Left hindlimb (tissue), 1 donor: ENCODE data around the gene ABCA1.
"Not testable (repeated sequence)": the region's sequence is repeated elsewhere in the genome, so short reads cannot be mapped to it uniquely, and the experiment has no call there.

Experiments used
- DNase-seq: peaks from one replicate; pipeline ENCODE4 v3.0.0-alpha.2; 2018

The ABCA1 gene, protein sequence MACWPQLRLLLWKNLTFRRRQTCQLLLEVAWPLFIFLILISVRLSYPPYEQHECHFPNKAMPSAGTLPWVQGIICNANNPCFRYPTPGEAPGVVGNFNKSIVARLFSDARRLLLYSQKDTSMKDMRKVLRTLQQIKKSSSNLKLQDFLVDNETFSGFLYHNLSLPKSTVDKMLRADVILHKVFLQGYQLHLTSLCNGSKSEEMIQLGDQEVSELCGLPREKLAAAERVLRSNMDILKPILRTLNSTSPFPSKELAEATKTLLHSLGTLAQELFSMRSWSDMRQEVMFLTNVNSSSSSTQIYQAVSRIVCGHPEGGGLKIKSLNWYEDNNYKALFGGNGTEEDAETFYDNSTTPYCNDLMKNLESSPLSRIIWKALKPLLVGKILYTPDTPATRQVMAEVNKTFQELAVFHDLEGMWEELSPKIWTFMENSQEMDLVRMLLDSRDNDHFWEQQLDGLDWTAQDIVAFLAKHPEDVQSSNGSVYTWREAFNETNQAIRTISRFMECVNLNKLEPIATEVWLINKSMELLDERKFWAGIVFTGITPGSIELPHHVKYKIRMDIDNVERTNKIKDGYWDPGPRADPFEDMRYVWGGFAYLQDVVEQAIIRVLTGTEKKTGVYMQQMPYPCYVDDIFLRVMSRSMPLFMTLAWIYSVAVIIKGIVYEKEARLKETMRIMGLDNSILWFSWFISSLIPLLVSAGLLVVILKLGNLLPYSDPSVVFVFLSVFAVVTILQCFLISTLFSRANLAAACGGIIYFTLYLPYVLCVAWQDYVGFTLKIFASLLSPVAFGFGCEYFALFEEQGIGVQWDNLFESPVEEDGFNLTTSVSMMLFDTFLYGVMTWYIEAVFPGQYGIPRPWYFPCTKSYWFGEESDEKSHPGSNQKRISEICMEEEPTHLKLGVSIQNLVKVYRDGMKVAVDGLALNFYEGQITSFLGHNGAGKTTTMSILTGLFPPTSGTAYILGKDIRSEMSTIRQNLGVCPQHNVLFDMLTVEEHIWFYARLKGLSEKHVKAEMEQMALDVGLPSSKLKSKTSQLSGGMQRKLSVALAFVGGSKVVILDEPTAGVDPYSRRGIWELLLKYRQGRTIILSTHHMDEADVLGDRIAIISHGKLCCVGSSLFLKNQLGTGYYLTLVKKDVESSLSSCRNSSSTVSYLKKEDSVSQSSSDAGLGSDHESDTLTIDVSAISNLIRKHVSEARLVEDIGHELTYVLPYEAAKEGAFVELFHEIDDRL (N-terminal part only)

DNA sequence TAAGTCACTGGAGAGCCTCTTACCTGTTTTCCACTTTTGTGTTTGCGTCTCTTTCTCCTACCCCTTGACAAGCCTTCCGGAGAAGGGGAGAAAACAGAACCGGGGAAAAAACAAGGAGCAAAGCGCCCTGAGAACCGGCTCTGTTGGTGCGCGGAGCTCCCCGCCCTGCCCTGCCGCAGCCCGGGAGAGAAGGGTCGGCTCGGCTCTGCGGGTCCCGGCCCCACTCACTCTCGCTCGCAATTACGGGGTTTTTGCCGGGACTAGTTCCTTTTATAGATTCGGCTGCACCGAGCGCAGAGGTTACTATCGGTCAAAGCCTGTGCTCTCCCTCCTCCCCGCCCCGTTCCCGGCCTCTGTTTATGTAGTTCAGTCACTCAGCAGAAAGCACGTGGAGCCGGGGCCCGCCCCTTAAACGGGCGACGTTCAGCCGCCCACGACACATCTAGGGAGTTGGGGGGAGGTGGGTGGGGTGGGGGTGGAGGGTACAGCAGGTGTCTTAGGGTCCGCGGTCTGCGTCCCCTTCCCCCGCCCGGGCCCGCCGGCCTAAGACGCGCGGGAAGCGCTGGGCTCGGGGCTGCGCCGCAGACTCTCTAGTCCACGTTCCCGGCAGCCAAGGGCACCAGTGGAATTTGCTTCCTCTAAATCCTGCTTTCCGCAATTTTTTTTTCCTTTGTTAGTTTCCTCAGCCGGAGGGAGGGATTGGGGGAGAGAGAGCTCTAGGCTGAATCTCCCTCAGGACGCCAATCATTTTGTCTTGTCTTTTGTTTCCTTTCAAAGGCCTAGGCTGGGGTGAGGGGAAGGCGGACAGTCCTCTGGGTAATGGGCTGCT lies at the start of gene ABCA1:
TSS of gene ABCA1 (minus strand) at position 244 of the 829 bp plus-strand sequence. CDS start 24,476 bp downstream, outside the sequence.
- DNase-seq = peak; percentile 93

DNA sequence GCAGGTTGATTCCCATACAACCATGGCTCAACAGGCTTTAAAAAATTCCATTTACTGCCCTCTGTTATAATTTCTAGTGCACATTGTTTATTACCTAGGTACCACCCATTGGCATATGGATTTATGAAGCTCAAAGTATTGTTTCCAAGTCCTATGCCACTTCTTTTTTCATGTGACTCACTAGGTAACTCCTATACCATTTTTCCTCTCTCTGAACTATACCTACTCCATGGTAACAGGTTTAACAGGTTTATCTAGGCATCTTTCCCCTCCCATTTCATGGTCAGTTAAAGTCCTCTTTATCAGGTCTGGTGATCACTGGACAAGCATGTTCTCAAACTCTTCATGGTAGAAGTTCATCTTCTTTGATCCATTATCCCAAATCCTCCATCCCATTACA lies 49.6 kb upstream of the ABCA1 start:
- DNase-seq = no peak

DNA sequence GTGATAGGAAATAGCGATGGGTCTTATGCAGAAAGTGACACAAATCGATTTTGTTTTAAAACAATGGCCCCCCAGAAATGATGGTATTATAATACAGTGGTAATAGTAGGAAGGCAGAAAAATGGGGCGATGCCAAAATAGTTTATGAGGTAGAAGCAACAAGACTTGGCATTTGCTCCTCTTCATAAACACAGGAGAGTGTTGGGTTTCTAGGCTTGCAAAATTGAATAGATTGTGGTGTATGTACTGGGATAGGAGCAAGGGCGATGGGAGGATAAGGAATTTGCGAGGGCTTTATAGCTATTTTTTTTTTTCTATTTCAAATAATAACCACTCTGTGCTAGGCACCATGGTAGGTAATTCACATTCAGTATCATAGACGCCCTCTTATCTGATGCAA lies 49.2 kb upstream of the ABCA1 start:
- no peak for DNase-seq

DNA sequence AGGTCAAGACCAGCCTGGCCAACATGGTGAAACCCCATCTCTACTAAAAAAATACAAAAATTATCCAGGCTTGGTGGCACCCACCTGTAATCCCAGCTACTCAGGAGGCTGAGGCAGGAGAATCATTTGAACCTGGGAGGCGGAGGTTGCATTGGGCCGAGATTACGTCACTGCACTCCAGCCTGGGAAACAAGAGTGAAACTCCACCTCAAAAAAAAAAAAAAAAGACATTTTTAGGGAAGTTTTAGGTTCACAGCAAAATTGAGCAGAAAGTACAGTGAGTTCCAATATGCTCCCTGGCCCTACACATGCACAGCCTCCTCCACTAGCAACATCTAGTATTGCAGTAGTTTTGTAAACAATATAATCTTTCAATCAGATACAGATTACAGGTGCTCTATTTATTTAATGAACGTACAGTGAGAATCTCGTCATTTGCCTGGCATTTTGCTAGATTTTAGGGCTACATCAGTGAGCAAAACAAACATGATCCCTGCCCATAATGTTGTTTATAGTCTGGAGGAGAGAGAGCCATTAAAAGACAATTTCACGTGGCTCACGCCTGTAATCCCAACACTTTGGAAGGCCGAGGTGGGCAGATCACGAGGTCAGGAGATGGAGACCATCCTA lies 48.1 kb upstream of the ABCA1 start:
- DNase-seq = not testable (repeated sequence)

DNA sequence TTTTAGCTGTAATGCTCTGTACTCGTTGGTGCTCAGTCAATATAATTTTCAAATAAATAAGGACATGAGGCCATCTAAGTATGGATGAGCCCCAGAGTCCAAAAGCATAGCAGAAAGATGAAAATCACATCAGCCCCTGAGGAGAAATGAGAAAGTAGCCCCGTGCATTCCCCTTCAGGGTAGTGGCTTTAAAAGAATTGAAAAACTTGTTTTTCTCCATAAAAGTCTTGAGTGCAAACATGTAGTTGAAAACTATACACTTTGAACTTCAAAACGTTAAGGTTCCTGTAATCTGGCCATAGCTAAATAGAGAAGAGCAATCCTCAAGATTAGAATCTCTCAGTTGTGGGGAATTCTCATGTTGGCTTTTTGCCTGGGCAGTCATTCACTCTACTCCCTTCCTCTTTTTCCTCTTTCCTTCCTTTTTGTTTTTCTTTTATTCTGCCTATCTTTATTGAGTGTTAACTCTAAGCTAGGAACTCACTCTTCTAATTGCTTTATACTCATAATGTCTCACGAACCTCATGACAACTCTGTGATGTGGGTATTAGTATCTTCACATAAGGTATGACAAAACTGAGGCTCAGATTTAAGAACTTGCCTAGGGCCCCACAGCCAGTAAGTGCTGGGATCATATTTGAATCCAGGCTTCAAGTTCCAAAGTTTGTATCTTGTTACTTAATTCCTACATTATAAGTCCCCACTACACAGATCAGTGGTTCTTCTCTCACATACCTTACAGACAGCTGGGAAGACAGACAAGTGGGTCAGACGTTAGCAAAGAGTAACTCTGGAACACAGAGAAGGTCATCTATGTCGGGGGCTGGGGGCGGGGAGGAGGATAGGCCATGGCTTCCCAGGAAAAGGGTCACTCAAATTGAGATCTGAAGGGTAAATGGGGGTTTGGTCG lies 46.4 kb upstream of the ABCA1 start:
- DNase-seq = no peak

DNA sequence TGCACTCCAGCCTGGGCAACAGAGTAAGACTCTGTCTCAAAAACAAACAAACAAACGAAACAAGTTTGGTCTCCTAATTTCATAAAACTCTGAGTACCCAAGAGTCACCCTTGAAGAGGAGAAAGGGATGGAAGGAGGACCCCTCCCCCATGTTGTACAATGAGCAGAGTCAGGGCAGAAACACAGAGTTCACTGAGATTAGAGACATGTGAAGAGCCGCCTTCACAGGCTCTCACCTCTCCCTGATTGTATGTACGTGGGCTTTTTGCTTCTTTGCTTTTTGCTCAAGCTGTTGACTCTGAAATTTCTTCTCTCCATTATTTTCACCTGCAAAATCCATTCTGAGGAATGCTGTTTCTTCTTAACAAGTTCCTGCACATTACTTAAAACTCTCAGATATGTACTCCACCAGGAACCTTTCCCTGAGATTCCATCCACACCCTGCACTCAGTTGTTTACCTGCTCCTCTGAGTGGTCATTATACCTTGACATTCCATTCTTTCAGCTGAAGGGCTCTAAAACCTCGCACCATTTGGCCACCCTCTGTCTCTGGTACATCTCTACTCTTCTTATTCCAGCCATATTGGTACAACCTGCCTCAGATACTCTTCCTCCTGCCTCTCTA lies 44.4 kb upstream of the ABCA1 start:
- no peak for DNase-seq

DNA sequence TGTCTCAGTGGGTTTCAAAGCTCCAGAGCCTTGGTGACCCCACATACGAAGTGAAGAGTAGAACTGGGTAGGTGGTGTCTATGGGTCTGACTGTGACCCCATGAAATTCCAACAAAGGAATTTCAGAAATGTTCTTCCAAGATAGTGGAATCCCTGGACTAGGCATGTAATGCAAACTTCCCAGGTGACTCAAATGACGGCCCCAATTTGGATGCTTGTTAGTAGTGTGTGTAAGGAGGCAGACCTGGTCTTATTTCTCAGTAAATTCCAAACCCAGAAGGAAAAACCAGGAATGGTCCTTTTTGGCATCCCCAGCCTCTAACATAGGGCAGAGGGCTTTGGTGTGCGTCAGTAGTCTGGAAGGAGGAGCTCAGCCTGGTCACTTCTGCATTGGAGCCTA lies 43.6 kb upstream of the ABCA1 start:
- DNase-seq = no peak

DNA sequence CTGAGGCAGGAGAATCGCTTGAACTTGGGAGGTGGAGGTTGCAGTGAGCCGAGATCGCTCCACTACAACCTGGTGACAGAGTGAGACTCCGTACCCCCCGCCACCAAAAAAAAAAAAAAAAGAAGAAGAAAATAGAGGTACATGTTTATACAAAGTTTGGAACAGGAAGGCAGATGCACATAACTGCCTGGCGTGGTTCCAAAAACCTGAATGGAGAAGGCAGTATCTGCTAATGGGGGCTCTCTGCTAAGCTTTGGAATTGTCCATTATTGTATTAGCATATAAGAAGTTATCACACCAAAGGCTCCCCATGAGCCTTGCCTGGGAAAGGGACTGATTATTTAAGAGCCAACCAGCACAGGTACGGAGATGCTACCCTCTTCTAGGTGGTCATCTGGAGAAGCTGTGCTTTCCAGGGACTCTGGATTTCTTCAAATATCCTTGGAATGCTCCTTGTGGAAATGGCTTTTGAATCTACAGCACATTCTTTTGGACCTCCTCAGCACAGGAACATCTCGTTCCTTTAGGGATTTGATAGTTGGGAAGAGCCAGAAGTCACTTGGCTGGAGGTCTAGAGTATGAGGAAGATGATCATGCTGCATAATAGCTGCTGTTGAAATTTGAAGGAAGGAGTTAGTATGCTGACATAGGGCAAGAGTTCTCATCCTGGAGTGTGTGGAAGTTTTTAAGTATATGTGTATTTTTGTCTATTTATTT lies 42.5 kb upstream of the ABCA1 start:
- no peak for DNase-seq

DNA sequence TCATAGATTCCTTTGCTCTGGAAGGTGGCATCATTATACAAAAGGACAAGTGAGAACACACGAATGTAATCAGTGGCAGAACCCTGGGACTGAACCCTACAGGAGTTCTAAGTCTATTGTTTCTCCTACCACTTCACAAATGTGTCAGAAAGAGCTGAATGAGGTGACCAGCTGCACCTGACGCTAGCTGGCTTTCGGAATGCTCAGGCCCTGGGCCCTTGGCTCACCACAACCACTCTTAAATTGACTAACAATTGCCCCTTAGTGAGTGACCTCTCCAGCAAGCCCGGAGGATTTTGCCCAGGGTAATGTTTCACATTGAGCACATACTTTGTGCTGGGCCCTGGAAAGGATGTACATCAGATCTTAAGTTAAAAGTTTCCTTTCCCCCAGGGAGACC lies 41.2 kb upstream of the ABCA1 start:
- DNase-seq = no peak

DNA sequence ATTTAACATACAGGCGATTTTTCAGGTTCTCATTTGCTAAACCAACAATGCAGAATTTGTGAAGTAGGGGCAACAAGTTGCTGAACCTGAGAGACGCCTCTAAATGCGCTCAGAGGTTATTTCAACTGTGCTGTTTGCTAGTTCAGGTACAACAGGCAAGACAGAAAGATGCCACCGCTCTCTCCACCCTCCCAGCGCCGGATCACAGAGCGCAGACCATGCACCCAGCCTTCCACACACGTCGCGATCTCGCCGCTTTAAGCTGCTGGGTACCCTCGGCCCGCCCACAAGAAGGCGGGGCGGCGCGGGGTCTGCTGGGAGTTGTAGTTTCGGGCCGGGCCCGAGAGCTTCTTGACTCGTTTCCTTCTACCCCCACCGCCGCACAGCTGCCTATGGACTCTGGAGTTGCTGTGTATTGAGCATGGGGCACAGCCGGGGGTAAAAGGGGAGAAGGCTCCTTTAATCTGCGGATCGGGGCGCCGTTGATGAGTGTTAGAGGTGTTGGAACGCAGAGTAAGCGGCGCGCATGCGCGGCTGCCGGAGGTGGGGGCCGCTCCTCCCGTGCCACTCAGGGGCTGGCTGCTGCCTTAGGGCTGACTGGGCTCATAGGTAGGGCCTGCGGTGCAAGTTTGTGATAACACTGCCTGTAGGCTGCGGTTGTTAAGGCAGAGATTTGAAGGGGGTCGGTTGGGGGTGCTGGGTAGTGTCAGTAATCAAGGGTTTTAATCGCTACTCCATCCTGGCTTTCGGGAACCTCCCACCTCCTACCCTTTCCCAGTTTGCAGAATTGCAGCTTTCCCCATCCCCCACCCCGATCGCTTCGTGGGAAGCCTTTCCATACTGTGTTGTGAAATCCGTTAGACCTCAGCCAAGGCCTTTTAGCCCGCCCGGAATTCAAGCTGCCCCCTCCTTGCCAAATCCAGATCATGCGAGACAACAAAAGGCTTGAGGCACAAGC lies 40.3 kb upstream of the ABCA1 start:
- peak; percentile 93 for DNase-seq

DNA sequence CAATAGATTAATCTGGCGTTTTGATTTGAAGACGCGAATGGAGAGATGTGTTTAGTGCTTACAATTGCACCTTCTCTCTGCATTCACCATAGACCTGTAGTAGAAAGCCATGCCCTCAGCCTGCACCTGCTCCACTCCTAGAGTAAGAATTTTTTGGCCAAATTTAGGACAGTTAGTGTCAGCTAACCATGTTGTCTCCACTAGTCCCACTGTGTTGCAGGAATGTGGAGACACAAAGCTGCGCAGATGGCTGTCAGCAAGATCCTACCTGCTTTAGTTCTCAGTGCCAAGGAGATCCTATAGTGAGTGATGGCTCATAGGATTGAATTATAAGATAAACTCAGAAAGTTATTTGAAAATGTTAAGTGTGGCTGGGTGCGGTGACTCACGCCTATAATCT lies 35.1 kb upstream of the ABCA1 start:
- DNase-seq = no peak

DNA sequence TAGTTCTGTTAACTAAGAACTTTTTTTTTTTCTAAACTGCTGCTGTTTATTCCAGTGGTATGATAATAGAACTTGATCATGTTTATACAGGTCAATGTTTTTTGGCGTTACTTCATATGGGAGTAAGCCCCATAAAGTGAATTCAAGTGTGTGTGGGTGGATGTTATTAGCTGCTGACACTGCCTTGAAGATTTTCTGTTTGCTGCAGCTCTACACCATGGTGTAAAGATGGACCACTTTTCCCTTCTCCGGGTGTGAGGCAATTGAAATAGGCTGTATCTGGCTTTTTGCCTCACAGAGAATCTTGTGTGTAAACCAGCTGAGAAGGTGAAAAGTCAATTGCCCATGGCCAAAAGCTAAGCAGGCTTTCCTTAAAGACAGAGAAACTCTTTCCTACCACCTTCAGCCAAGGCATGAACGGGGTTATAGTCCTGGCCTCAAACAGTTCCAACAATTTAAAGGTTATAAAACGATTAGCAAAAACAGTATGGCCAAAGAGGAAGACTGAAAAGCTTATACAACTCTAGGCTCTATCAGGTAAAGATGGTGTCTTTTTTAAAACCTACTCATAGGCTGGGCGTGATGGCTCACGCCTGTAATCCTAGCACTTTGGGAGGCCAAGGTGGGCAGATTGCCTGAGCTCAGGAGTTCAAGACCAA lies 33.9 kb upstream of the ABCA1 start:
- no peak for DNase-seq

DNA sequence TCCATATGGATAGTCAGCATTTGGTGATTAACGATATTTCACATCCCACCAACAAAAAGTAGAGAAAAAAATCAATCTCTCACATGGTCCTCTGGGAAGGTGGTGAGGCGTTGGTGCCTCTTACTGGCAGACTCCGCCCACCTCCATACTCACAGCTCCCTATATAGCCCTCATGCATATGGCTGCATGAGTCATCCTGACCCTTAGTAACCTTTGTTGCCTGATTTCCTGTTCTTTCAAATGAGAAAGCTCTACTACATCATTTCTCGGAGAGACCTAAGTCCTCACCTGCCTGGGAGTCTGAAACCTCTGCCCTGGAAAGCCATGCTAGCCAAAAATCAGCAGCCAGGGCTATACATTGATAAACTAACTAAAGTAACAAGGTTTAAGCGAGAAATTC lies 33.3 kb upstream of the ABCA1 start:
- no peak for DNase-seq

DNA sequence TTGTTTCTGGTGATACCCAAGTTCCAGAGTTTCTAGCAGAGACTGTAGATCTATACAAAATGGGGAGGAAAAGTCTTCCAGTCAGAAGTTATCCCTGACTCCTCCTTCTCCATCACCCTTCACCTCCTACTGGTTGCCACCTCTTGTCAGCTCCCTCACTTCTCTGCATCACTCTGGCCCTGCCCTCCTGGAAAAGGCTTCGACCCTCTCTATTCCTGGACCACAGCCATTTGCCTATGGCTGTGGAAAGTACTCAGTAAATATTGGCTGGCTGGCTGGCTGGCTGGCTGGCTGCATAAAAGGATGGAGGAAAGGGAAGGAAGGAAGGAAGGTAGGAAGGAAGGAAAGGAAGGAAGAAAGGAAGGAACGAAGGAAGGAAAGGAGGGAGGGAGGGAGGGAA lies 32.7 kb upstream of the ABCA1 start:
- no peak for DNase-seq

DNA sequence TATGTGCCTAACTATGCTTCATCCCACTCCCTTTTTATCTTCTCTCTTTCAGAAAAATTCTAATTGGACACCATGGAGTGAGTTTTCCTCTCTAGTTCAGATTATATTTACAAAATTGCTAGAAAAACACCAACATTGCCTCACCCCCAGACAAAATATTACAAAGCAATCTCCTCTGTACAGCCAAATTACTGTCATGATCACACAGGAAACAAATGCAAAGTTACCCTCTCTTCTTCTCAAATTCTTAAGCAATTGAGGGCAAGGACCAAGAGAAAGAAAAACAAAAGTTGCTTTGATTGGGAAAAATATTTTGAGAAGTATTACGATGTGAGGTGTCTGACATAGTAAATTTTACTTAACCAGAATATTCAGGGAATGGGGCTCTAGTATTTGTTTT lies 30.8 kb upstream of the ABCA1 start:
- no peak for DNase-seq

DNA sequence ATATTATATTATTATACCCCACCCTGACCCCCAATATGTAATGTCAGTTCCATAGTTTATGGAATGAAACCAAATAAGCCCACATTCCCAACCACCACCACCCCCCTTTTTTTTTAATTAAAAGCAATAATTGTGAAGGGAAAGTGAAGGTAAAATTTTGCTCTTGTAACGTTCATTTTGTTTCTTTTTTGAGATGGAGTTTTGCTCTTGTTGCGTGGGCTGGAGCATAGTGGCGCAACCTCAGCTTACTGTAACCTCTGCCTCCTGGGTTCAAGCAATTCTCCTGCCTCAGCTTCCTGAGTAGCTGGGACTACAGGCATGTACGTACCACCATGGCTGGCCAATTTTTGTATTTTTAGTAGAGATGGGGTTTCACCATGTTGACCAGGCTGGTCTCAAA lies 30.1 kb upstream of the ABCA1 start:
- DNase-seq = not testable (repeated sequence)

DNA sequence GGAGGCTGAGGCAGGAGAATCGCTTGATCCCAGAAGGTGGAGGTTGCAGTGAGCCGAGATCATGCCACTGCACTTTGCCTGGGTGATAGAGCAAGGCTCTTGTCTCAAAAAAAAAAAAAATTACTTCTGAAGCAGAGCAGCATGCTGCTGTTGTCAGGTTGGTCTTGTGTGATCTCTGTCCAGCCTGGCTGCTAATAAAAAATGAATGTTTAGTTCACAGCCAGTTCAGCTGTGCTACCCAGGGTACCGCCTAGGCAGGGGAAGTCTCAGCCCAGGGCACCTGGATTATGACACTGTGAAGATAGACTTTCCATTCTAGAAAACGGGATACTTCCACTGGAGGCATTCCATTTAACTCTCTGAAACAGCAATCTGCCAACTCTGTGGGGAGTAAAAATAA lies 23.5 kb upstream of the ABCA1 start:
- DNase-seq = no peak

DNA sequence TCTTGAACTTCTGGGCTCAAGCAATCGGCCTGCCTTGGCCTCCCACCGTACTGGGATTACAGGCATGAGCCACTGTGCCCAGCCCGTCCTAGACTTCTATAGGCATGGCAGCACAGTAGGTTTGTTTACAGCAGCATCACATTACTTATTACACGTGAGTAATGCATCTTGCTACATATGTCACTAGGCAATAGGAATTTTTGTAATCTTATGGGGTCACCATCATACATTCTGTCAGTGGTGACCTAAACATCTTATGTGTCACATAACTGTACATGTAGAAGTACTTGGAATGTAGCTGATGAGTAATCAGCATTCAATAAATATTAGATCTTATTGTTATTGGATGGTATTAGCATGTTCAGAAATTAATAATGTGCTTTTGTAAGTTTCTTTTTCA lies 22.9 kb upstream of the ABCA1 start:
- no peak for DNase-seq
